ENCODE measurements around the gene ABO. TPM values are rescaled to one million over a fixed set of nuclear protein-coding genes. Genes with fewer than 3 reads are reported as not detected.
A peak's percentile ranks its signal among the peaks of the same experiment; 100 is the strongest.
"Not testable (repeated sequence)": the region's sequence is repeated elsewhere in the genome, so short reads cannot be mapped to it uniquely, and the experiment has no call there.

ABO gene
- total RNA-seq, 1 donor from 2014 or later = 2.3 TPM

- Mint-ChIP-seq H3K36me3 (no peaks in the 10 kb centered on the region), H3K4me3 (peak overlapping the region; percentile 68), H3K27ac (no peak overlapping the region), H3K27me3 (ENCODE audit: low read depth) (peaks cover 80% of the 10 kb centered on the region), H3K9me3 (no peaks in the 10 kb centered on the region), H3K4me1 (peaks cover 2% of the 10 kb centered on the region)
- DNase-seq (ENCODE audit: low spot score in 2 of 2, unreplicated experiment in 2 of 2) = no peak
- TF ChIP-seq, protein P1, sequence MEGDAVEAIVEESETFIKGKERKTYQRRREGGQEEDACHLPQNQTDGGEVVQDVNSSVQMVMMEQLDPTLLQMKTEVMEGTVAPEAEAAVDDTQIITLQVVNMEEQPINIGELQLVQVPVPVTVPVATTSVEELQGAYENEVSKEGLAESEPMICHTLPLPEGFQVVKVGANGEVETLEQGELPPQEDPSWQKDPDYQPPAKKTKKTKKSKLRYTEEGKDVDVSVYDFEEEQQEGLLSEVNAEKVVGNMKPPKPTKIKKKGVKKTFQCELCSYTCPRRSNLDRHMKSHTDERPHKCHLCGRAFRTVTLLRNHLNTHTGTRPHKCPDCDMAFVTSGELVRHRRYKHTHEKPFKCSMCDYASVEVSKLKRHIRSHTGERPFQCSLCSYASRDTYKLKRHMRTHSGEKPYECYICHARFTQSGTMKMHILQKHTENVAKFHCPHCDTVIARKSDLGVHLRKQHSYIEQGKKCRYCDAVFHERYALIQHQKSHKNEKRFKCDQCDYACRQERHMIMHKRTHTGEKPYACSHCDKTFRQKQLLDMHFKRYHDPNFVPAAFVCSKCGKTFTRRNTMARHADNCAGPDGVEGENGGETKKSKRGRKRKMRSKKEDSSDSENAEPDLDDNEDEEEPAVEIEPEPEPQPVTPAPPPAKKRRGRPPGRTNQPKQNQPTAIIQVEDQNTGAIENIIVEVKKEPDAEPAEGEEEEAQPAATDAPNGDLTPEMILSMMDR (IDR thresholded peaks at IDR 0.05; ENCODE audit: unreplicated experiment) = no peak
These were observed 1.2 kb upstream of the ABO start for GRCh38 chr9:133276001-133276884.

DNA sequence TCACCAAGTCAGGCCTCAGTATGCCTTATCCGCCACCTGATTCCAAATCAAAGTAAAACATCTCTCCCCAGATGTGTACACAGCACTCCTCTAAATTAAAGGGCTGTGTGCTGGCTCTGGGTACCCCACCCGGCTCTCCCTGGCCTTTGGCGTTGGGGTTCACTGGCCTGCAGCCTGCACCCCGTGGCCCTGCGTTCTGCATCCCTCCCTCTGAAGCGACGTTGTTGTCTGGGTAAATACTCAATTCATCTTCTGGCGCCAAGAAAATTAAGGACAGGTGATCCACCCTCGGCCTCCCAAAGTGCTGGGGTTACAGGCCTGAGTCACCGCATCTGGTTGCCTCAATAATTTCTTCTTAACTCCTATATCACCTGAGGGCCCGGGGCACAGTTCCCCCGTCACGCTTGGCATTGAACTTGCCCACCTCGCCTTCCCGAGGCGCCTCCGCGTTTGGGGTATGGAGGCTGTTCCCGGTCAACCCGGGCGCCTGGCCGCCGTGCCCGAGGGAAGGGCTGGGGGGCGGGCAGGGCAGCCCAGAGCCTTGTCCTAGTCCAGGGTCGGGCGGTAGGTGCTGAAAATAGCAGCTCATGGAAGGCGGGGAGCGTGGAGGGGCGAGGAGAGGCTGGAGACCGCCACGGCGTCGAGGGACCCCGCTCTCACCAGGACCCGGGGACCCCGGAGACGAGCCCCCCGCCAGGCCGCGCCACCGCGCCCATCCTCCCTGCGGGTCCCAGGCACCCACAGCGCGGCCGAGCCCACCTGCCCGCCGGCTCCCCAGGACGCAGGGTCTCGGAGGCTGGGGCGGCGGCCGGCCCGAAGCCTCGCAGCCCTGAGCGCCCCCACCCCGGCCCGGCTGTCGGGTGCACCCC lies 531 bp downstream of the ABO start:
- no peak for DNase-seq (ENCODE audit: low spot score in 2 of 2, unreplicated experiment in 2 of 2)
- TF ChIP-seq, protein P1 (IDR thresholded peaks at IDR 0.05; ENCODE audit: unreplicated experiment) = no peak
- Mint-ChIP-seq H3K4me1 (peaks cover 3% of the 10 kb centered on the region), H3K4me3 (peak overlapping the region; percentile 38), H3K27ac (no peak overlapping the region), H3K9me3 (no peaks in the 10 kb centered on the region), H3K36me3 (no peaks in the 10 kb centered on the region), H3K27me3 (ENCODE audit: low read depth) (peaks cover 81% of the 10 kb centered on the region)

DNA sequence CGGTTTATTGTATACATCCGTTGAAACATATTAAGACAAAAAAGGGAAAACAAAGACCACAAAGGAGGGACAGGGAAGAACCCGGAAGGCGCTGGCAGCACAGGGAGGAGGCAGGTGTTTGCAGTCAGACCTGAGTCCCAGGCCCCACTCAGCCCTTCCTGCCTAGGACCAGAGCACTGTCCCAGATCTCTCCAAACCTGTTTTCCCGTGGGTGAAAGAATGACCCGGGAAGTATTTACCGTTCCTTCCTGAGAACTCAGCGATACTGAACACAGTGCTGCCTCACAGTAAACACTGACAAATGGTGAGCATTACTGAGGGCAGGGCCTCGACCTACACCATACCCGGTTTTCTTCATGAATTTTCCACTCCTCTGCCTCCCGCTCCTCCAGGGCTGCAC lies 1.2 kb downstream of the ABO start:
- no peaks in the 10 kb centered on the region for H3K36me3 Mint-ChIP-seq
- peaks cover 9% of the 10 kb centered on the region for H3K4me1 Mint-ChIP-seq
- no peak for DNase-seq (ENCODE audit: low spot score in 2 of 2, unreplicated experiment in 2 of 2)
- H3K9me3 Mint-ChIP-seq = no peaks in the 10 kb centered on the region
- no peak overlapping the region for H3K27ac Mint-ChIP-seq
- H3K27me3 Mint-ChIP-seq (ENCODE audit: low read depth) = peaks cover 78% of the 10 kb centered on the region
- TF ChIP-seq, protein P1 (IDR thresholded peaks at IDR 0.05; ENCODE audit: unreplicated experiment) = no peak
- peak overlapping the region; percentile 38 for H3K4me3 Mint-ChIP-seq

DNA sequence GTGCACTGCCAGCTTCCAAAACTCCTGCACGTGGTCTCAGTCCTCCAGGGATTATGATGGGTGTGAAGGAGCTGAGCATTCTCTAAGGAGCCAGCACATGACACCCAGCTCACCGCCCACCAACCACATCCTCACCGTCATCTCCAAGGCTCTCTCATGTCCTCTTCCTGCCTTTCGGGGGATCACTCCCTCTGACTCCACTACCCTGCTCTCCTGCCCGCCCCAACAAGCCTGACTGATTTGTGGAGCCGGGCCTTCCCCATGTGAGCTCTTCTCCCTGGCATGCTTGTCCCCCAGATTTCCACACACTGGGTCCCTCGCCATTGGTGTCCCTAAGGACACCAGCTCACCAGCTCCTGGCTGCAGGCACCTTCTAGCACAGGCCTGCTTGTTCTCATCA lies 1.9 kb downstream of the ABO start:
- Mint-ChIP-seq H3K4me1 (peaks cover 9% of the 10 kb centered on the region), H3K9me3 (no peaks in the 10 kb centered on the region), H3K36me3 (no peaks in the 10 kb centered on the region), H3K27ac (no peak overlapping the region), H3K4me3 (no peak overlapping the region), H3K27me3 (ENCODE audit: low read depth) (peaks cover 71% of the 10 kb centered on the region)
- TF ChIP-seq, protein P1 (IDR thresholded peaks at IDR 0.05; ENCODE audit: unreplicated experiment) = no peak
- no peak for DNase-seq (ENCODE audit: low spot score in 2 of 2, unreplicated experiment in 2 of 2)

DNA sequence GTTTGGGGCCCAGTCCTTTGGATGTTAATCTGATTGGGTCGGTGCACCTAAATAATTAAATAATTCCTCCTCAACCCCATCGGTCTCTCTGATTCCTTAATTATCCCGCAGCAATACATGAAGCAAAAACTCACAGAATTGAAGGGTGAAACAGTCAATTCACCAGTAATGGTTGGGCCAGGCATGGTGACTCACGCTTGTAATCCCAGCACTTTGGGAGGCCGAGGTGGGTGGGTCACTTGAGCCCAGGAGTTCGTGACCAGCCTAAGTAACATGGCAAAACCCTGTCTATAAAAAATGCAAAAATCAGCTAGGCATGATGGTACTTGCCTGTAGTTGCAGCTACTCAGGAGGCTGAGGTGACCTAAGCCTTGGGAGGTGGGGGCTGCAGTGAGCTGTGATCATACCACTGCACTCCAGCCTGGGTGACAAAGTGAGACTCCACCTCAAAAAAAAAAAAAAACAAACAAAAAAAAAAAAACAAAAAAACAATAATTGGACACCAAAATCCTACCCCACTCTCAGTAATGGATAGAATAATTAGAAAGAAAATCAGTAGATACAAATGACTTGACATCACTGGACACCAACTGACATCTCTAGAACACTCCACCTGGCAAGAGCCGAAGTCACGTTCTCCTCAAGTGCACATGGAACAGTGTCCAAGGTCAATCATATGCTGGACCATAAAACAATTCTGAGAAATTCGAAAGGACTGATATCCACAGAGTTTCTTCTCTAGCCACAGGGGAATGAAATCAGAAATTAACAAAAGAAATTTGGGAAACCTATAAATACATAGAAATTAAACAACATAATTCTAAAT lies 5.3 kb downstream of the ABO start:
- H3K27me3 Mint-ChIP-seq (ENCODE audit: low read depth) = peaks cover 48% of the 10 kb centered on the region
- no peaks in the 10 kb centered on the region for H3K36me3 Mint-ChIP-seq
- DNase-seq (ENCODE audit: low spot score in 2 of 2, unreplicated experiment in 2 of 2) = no peak
- no peak overlapping the region for H3K4me3 Mint-ChIP-seq
- no peaks in the 10 kb centered on the region for H3K9me3 Mint-ChIP-seq
- TF ChIP-seq, protein P1 (IDR thresholded peaks at IDR 0.05; ENCODE audit: unreplicated experiment) = no peak
- H3K4me1 Mint-ChIP-seq = peaks cover 7% of the 10 kb centered on the region
- peak overlapping the region; percentile 11 for H3K27ac Mint-ChIP-seq

GRCh38 chr9:133269136-133269535 lies 5.9 kb downstream of the ABO start:
- DNase-seq (ENCODE audit: low spot score in 2 of 2, unreplicated experiment in 2 of 2); H3K4me1 Mint-ChIP-seq; H3K36me3 Mint-ChIP-seq; H3K4me3 Mint-ChIP-seq; H3K9me3 Mint-ChIP-seq: not testable (repeated sequence)
- H3K27ac Mint-ChIP-seq = peak overlapping the region; percentile 11
- H3K27me3 Mint-ChIP-seq (ENCODE audit: low read depth) = peaks cover 43% of the 10 kb centered on the region
